ENCODE results near the gene CRYGS. TPM values are rescaled to one million over a fixed set of nuclear protein-coding genes. Genes with fewer than 3 reads are reported as not detected.

The CRYGS gene
- polyA plus RNA-seq, 1 of the 3 experiments (the other 2 are of a cell fraction): 2.1 TPM

DNA sequence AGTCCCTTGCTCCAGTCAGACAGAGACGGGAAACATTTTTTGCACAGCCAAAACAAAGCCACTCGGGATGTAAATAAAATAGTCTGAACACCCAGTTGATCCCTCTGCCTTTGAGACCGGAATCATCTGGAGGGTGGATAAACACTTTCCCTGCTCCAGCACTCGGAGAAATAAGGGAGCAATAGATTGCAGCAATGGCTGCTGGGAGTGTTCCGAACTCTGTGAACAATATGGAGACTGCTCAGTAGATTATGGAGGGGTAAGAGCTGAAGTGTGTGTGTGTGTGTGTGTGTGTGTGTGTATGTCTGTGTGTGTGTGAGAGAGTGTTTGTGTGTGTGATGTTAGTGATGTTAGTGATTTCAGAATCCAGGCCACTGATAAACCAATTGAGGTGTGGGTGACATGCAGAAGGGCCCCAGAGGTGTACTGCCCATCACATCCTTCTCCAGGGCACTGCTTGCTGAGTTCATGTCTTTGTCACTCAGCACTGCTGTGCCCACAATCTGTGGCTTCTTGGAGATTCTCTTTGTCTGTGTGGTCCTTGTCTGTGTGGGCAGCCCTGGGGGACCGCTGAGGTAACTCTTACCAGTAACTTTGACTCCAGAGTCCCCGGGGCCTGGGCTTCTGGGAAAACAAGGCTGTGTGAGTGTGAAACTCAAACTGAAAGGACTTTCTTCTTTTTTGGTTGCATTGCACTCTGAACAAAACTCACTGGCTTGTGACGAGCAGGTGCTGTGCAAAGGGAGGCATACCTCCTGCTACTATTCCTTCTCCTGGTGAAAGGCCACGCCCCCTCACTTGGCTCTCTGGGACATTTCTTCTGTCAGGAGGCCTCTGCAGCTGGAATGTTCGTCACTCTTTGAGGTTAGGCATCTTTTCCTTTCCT lies 23.0 kb downstream of the CRYGS start (continued):
- no peak for TF ChIP-seq MXI1 (IDR thresholded peaks at IDR 0.05; ENCODE audit: low read depth, low read length)
- TF ChIP-seq, protein P1, sequence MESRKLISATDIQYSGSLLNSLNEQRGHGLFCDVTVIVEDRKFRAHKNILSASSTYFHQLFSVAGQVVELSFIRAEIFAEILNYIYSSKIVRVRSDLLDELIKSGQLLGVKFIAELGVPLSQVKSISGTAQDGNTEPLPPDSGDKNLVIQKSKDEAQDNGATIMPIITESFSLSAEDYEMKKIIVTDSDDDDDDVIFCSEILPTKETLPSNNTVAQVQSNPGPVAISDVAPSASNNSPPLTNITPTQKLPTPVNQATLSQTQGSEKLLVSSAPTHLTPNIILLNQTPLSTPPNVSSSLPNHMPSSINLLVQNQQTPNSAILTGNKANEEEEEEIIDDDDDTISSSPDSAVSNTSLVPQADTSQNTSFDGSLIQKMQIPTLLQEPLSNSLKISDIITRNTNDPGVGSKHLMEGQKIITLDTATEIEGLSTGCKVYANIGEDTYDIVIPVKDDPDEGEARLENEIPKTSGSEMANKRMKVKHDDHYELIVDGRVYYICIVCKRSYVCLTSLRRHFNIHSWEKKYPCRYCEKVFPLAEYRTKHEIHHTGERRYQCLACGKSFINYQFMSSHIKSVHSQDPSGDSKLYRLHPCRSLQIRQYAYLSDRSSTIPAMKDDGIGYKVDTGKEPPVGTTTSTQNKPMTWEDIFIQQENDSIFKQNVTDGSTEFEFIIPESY (IDR thresholded peaks at IDR 0.05; ENCODE audit: borderline replicate concordance, low read depth): no peak
- no peak for TF ChIP-seq POLR2AphosphoS5 (IDR thresholded peaks at IDR 0.05; ENCODE audit: low read depth, low read length)
- no peak for TF ChIP-seq JUND (IDR thresholded peaks at IDR 0.05)
- no peak for TF ChIP-seq GATA2 (CRISPR knock-in tag; IDR thresholded peaks at IDR 0.05)
- TF ChIP-seq MEF2A (IDR thresholded peaks at IDR 0.05; ENCODE audit: borderline replicate concordance, low read depth): no peak

GRCh38 chr3:186520431-186520830 lies 23.7 kb downstream of the CRYGS start:
- no peak overlapping the region for H2AFZ ChIP-seq (ENCODE audit: low read depth)
- H4K20me1 ChIP-seq (ENCODE audit: insufficient read depth): no peaks in the 10 kb centered on the region
- no peak overlapping the region for H3K9ac ChIP-seq
- POLR2A ChIA-PET: no interaction called here
- no peaks in the 10 kb centered on the region for H3K4me1 ChIP-seq (ENCODE audit: control insufficient read depth in 1 of 2, insufficient read depth in 2 of 2, low read depth in 1 of 2, low read length in 1 of 2)
- WGBS (ENCODE audit: low lambda C conversion rate): 53% methylated on average over 5 of the region's 5 CpGs
- H3F3A ChIP-seq (replicated peaks; ENCODE audit: insufficient read depth): no peaks in the 10 kb centered on the region
- CTCF ChIA-PET: interaction anchor here (1.0 kb wide), 1 partner anchor 64 kb away, joined by 3 read pairs; no protein-coding TSS in a partner anchor
- H3K9me2 ChIP-seq: no peaks in the 10 kb centered on the region
- no peak overlapping the region for H3K27ac ChIP-seq (ENCODE audit: low read depth in 2 of 2, low read length in 1 of 2)
- no peak overlapping the region for H3K4me2 ChIP-seq
- no peaks in the 10 kb centered on the region for H3K9me3 ChIP-seq
- no peaks in the 10 kb centered on the region; the same call in 1 of the 2 replicates for H3K27me3 ChIP-seq (ENCODE audit: insufficient read depth)
- H3K4me3 ChIP-seq (ENCODE audit: low read depth in 2 of 2, low read length in 1 of 2): no peak overlapping the region
- no peak for DNase-seq
- TF ChIP-seq POLR2AphosphoS5 (IDR thresholded peaks at IDR 0.05; ENCODE audit: low read depth, low read length): no peak
- no peaks in the 10 kb centered on the region for H3K79me2 ChIP-seq (ENCODE audit: insufficient read depth)
- no peaks in the 10 kb centered on the region for H3K36me3 ChIP-seq (replicated peaks in 1 of 2; ENCODE audit: control insufficient read depth in 1 of 2, insufficient read depth in 2 of 2, low read length in 1 of 2)

DNA sequence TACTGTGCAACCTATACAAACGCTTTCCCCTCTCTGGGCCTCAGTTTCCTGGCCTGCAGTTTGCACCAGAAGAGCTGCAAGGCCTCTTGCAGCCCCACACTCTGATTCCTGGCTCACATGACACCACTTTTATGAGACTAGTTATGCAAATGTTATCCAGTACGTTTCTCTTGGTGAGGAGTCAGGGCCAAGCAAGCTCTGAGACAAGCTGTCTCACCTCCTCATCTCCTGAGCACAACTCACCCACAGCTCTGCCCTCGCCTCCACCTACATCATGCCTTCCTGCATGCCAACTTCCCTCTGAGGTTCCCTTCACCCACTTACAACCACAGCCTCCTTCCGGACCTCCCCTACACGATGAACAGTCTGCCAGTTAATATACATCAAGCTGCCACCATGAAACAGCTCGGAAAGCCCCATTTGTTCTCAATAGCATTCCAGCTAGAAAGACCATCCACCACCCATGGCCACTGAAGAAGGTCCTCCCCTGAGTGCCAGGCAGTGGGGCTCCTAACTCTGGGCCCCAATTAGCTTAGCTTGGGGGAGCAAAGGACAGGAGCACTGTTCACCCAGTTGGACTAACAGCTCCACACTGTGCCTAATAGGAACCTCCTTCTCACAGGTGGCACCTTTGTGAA lies 25.0 kb downstream of the CRYGS start:
- H3K9me3 ChIP-seq: no peaks in the 10 kb centered on the region
- ChIA-PET POLR2A (no interaction called here), CTCF (interaction anchor here (0.6 to 3.0 kb wide), 6 partner anchors 21 to 575 kb away, joined by 3 to 13 read pairs (median 4); no protein-coding TSS in a partner anchor)
- no peaks in the 10 kb centered on the region for H3K4me1 ChIP-seq (ENCODE audit: control insufficient read depth in 1 of 2, insufficient read depth in 2 of 2, low read depth in 1 of 2, low read length in 1 of 2)
- H3F3A ChIP-seq (replicated peaks; ENCODE audit: insufficient read depth): no peaks in the 10 kb centered on the region
- 34% methylated on average over 6 of the region's 6 CpGs for WGBS (ENCODE audit: low lambda C conversion rate)
- H3K79me2 ChIP-seq (ENCODE audit: insufficient read depth): no peaks in the 10 kb centered on the region
- H3K27me3 ChIP-seq (ENCODE audit: insufficient read depth): no peaks in the 10 kb centered on the region; the same call in 1 of the 2 replicates
- no peak overlapping the region for H2AFZ ChIP-seq (ENCODE audit: low read depth)
- no peak overlapping the region for H3K4me3 ChIP-seq (ENCODE audit: low read depth in 2 of 2, low read length in 1 of 2)
- H3K36me3 ChIP-seq (replicated peaks in 1 of 2; ENCODE audit: control insufficient read depth in 1 of 2, insufficient read depth in 2 of 2, low read length in 1 of 2): no peaks in the 10 kb centered on the region
- H3K9ac ChIP-seq: no peak overlapping the region
- no peak overlapping the region for H3K4me2 ChIP-seq
- no peaks in the 10 kb centered on the region for H3K9me2 ChIP-seq
- no peak overlapping the region for H3K27ac ChIP-seq (ENCODE audit: low read depth in 2 of 2, low read length in 1 of 2)
- DNase-seq: no peak
- H4K20me1 ChIP-seq (ENCODE audit: insufficient read depth): no peaks in the 10 kb centered on the region
- no peak for TF ChIP-seq GATA2 (CRISPR knock-in tag; IDR thresholded peaks at IDR 0.05)
- no peak for TF ChIP-seq YY1 (IDR thresholded peaks at IDR 0.05; ENCODE audit: low read depth)
- TF ChIP-seq REST (IDR thresholded peaks at IDR 0.05; ENCODE audit: low read depth, low read length): no peak
- no peak for TF ChIP-seq CTCF (IDR thresholded peaks at IDR 0.05)
- TF ChIP-seq CHD2 (IDR thresholded peaks at IDR 0.05; ENCODE audit: low read length, partially characterized antibody): no peak
- TF ChIP-seq, protein P2, sequence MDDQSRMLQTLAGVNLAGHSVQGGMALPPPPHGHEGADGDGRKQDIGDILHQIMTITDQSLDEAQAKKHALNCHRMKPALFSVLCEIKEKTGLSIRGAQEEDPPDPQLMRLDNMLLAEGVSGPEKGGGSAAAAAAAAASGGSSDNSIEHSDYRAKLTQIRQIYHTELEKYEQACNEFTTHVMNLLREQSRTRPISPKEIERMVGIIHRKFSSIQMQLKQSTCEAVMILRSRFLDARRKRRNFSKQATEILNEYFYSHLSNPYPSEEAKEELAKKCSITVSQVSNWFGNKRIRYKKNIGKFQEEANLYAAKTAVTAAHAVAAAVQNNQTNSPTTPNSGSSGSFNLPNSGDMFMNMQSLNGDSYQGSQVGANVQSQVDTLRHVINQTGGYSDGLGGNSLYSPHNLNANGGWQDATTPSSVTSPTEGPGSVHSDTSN (IDR thresholded peaks at IDR 0.05): no peak
- no peak for TF ChIP-seq POLR2AphosphoS5 (IDR thresholded peaks at IDR 0.05; ENCODE audit: low read depth, low read length)
- TF ChIP-seq ELF1 (IDR thresholded peaks at IDR 0.05): no peak
- TF ChIP-seq MAX (IDR thresholded peaks at IDR 0.05; ENCODE audit: low read depth): no peak
- no peak for TF ChIP-seq RAD21 (IDR thresholded peaks at IDR 0.05; ENCODE audit: low read length)
